ENCODE data around the gene LGR6. TPM values are rescaled to one million over a fixed set of nuclear protein-coding genes. Genes with fewer than 3 reads are reported as not detected.

The LGR6 gene
- total RNA-seq, 1 experiment from 2014 or later = 1.0 TPM

DNA sequence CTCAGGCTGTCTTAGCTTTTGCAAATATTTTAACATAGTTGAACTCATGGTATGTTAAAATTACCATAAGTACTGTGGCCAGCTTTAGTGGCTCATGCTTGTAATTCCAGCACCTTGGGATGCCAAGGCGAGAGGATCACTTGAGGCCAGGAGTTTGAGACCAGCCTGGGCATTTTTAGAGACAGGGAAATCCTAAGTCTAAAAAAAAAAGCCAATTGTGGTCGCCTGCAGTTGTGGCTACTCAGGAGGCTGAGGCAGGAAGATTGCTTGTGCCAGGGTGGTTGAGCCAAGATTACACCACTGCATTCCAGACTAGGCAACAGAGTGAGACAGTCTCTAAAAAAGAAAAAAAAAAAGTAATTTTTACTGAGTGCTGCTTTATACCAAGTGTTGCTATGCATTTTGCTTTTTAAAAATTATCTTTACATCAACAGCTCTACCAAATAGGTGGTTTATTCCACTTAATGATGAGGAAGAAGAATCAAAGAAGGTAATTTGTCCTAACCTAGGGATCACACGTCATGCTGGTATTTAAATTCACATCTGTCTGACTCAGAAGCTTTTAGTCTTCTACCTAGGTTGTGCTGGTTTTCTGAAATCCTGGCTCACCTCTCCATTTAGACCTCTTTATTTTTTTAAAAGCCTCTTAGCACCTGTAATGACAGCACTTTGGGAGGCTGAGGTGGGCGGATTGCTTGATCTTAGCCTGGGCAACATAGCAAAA lies 171.7 kb downstream of the LGR6 start:
- Histone ChIP-seq H4K5ac (ENCODE audit: insufficient read length, low read depth, low read length) (no peak overlapping the region), H2BK15ac (ENCODE audit: low read depth, low read length) (no peak overlapping the region), H3K4me1 (ENCODE audit: insufficient read depth, low read length) (peaks cover 3% of the 10 kb centered on the region; the same call in 1 of the 2 replicates), H2BK120ac (ENCODE audit: low read depth, low read length, poor library complexity, severe bottlenecking) (no peak overlapping the region), H3T11ph (ENCODE audit: low read length) (no peak overlapping the region), H3K56ac (ENCODE audit: insufficient read length, low read depth, low read length) (no peak overlapping the region), H3K79me1 (ENCODE audit: insufficient read depth, low read depth, low read length, poor library complexity, severe bottlenecking) (no peaks in the 10 kb centered on the region), H3K4ac (ENCODE audit: low read depth, low read length) (no peak overlapping the region), H3K9ac (ENCODE audit: extremely low read depth, insufficient read length, low read length) (no peak overlapping the region), H4K20me1 (ENCODE audit: control insufficient read depth, insufficient read depth, insufficient read length) (no peaks in the 10 kb centered on the region), H3K9me3 (ENCODE audit: control insufficient read depth, low read depth, low read length) (no peaks in the 10 kb centered on the region), H3K79me2 (ENCODE audit: insufficient read depth, low read length) (no peaks in the 10 kb centered on the region), H4K91ac (ENCODE audit: insufficient read length, low read depth, low read length) (no peak overlapping the region), H2AFZ (ENCODE audit: low read length) (no peak overlapping the region), H2AK5ac (ENCODE audit: insufficient read length, low read length) (no peak overlapping the region), H3K27me3 (ENCODE audit: insufficient read depth, low read length) (no peaks in the 10 kb centered on the region), H3K23me2 (ENCODE audit: insufficient read length, low read depth, low read length, poor library complexity, severe bottlenecking) (peaks cover 6% of the 10 kb centered on the region), H3K4me2 (ENCODE audit: insufficient read depth, insufficient read length, low read length) (no peak overlapping the region), H4K8ac (replicated peaks; ENCODE audit: insufficient read length, low read depth, low read length) (no peak overlapping the region), H3K23ac (ENCODE audit: insufficient read length, low read depth, low read length) (no peak overlapping the region), H2BK5ac (ENCODE audit: insufficient read length, low read length) (no peak overlapping the region), H3K27ac (ENCODE audit: insufficient read length, low read depth, low read length) (no peak overlapping the region), H2BK12ac (ENCODE audit: insufficient read length, low read depth, low read length) (no peak overlapping the region), H3K18ac (ENCODE audit: insufficient read length, low read depth, low read length) (no peak overlapping the region), H2BK20ac (ENCODE audit: low read depth, low read length, poor library complexity, severe bottlenecking) (no peak overlapping the region), H3K14ac (ENCODE audit: insufficient read depth, low read length) (no peak overlapping the region)
- H3K27me3 Mint-ChIP-seq (ENCODE audit: low read depth) = no peaks in the 10 kb centered on the region
- no peak overlapping the region for H3K4me3 Mint-ChIP-seq
- TF ChIP-seq, protein P1, sequence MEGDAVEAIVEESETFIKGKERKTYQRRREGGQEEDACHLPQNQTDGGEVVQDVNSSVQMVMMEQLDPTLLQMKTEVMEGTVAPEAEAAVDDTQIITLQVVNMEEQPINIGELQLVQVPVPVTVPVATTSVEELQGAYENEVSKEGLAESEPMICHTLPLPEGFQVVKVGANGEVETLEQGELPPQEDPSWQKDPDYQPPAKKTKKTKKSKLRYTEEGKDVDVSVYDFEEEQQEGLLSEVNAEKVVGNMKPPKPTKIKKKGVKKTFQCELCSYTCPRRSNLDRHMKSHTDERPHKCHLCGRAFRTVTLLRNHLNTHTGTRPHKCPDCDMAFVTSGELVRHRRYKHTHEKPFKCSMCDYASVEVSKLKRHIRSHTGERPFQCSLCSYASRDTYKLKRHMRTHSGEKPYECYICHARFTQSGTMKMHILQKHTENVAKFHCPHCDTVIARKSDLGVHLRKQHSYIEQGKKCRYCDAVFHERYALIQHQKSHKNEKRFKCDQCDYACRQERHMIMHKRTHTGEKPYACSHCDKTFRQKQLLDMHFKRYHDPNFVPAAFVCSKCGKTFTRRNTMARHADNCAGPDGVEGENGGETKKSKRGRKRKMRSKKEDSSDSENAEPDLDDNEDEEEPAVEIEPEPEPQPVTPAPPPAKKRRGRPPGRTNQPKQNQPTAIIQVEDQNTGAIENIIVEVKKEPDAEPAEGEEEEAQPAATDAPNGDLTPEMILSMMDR (conservative IDR thresholded peaks at IDR 0.05) = no peak
- peaks cover 4% of the 10 kb centered on the region in 2 experiments; a peak in 4 of 5 replicates for H3K9me3 Mint-ChIP-seq
- DNase-seq = no peak
- peaks cover 0 to 4% (median 3%) of the 10 kb centered on the region in 3 experiments; a peak in 3 of 7 replicates for H3K36me3 Mint-ChIP-seq (ENCODE audit: insufficient read depth in 1 of 3, low read depth in 3 of 3)
- WGBS (ENCODE audit: extremely low coverage, insufficient read length, low lambda C conversion rate) = no CpG with 5 or more reads among the region's 4 CpGs
- H3K27ac Mint-ChIP-seq = peak overlapping the region; percentile 77 to 96 (median 90); a peak in 6 of 7 replicates
- H3K4me1 Mint-ChIP-seq = peaks cover 35 to 40% of the 10 kb centered on the region in 2 experiments

Data from H9 (cell line).